ENCODE measurements around the gene PSG11. TPM values are rescaled to one million over a fixed set of nuclear protein-coding genes. Genes with fewer than 3 reads are reported as not detected.
"Not testable (repeated sequence)": the region's sequence is repeated elsewhere in the genome, so short reads cannot be mapped to it uniquely, and the experiment has no call there.

The PSG11 gene
- total RNA-seq, 1 experiment from 2014 or later: 0.41 TPM

- BruUV-seq (replicated peaks); CTCF ChIA-PET; H3K4me1 ChIP-seq; intact Hi-C loops (cut with micrococcal nuclease; ENCODE audit: unreplicated experiment); H3K27ac Mint-ChIP-seq (ENCODE audit: unreplicated experiment); H3K9me3 ChIP-seq; POLR2A ChIA-PET; DNase-seq; H3K4me3 ChIP-seq (ENCODE audit: low read depth, low read length); H3K36me3 Mint-ChIP-seq (ENCODE audit: insufficient read depth, unreplicated experiment); H3K27me3 Mint-ChIP-seq (ENCODE audit: insufficient read depth, unreplicated experiment); H3K27me3 ChIP-seq (replicated peaks; ENCODE audit: control insufficient read depth, insufficient read depth, low read length); H3K4me3 Mint-ChIP-seq (ENCODE audit: unreplicated experiment); H3K36me3 ChIP-seq (ENCODE audit: control insufficient read depth, insufficient read depth, low read length): not testable (repeated sequence)
- H3K9me3 Mint-ChIP-seq (ENCODE audit: unreplicated experiment): peaks cover 17% of the 10 kb centered on the region
- peaks cover 11% of the 10 kb centered on the region for H3K4me1 Mint-ChIP-seq (ENCODE audit: low read depth, unreplicated experiment)
Measured at GRCh38 chr19:42988206-42988605, 38.1 kb downstream of the PSG11 start.

- Histone ChIP-seq H3K9me3 (no peaks in the 10 kb centered on the region), H3K4me3 (ENCODE audit: low read depth, low read length) (no peak overlapping the region), H3K4me1 (no peaks in the 10 kb centered on the region), H3K36me3 (ENCODE audit: control insufficient read depth, insufficient read depth, low read length) (no peaks in the 10 kb centered on the region), H3K27me3 (replicated peaks; ENCODE audit: control insufficient read depth, insufficient read depth, low read length) (no peaks in the 10 kb centered on the region)
- DNase-seq: no peak
- peaks cover 4% of the 10 kb centered on the region for H3K36me3 Mint-ChIP-seq (ENCODE audit: insufficient read depth, unreplicated experiment)
- intact Hi-C loops (cut with micrococcal nuclease; ENCODE audit: unreplicated experiment): no loop called here
- H3K4me1 Mint-ChIP-seq (ENCODE audit: low read depth, unreplicated experiment): no peaks in the 10 kb centered on the region
- BruUV-seq (replicated peaks): no TSS peak
- TF ChIP-seq CTCF (IDR thresholded peaks at IDR 0.05; ENCODE audit: insufficient read depth in 1 of 2, low read depth in 1 of 2, low read length in 1 of 2, severe bottlenecking in 1 of 2, unreplicated experiment in 1 of 2): no peak
- H3K27me3 Mint-ChIP-seq (ENCODE audit: insufficient read depth, unreplicated experiment): peaks cover 3% of the 10 kb centered on the region
- POLR2A ChIA-PET: no interaction called here
- no peak overlapping the region for H3K4me3 Mint-ChIP-seq (ENCODE audit: unreplicated experiment)
- peaks cover 28% of the 10 kb centered on the region for H3K9me3 Mint-ChIP-seq (ENCODE audit: unreplicated experiment)
- no peak overlapping the region for H3K27ac Mint-ChIP-seq (ENCODE audit: unreplicated experiment)
- CTCF ChIA-PET: no interaction called here
Measured at GRCh38 chr19:42985588-42985987, 40.7 kb downstream of the PSG11 start.

GRCh38 chr19:42982111-42982510, 44.2 kb downstream of the PSG11 start:
- DNase-seq; H3K36me3 ChIP-seq (ENCODE audit: control insufficient read depth, insufficient read depth, low read length); intact Hi-C loops (cut with micrococcal nuclease; ENCODE audit: unreplicated experiment); BruUV-seq (replicated peaks); H3K27me3 ChIP-seq (replicated peaks; ENCODE audit: control insufficient read depth, insufficient read depth, low read length); H3K4me3 Mint-ChIP-seq (ENCODE audit: unreplicated experiment); H3K4me3 ChIP-seq (ENCODE audit: low read depth, low read length); H3K4me1 Mint-ChIP-seq (ENCODE audit: low read depth, unreplicated experiment); H3K27me3 Mint-ChIP-seq (ENCODE audit: insufficient read depth, unreplicated experiment); H3K27ac Mint-ChIP-seq (ENCODE audit: unreplicated experiment); H3K36me3 Mint-ChIP-seq (ENCODE audit: insufficient read depth, unreplicated experiment); H3K4me1 ChIP-seq; H3K9me3 ChIP-seq; CTCF ChIA-PET; POLR2A ChIA-PET: not testable (repeated sequence)
- peaks cover 23% of the 10 kb centered on the region for H3K9me3 Mint-ChIP-seq (ENCODE audit: unreplicated experiment)

- H3K4me3 ChIP-seq (ENCODE audit: low read depth, low read length); H3K4me3 Mint-ChIP-seq (ENCODE audit: unreplicated experiment); CTCF ChIA-PET; H3K36me3 ChIP-seq (ENCODE audit: control insufficient read depth, insufficient read depth, low read length); H3K27ac Mint-ChIP-seq (ENCODE audit: unreplicated experiment); H3K9me3 Mint-ChIP-seq (ENCODE audit: unreplicated experiment); H3K9me3 ChIP-seq; H3K4me1 Mint-ChIP-seq (ENCODE audit: low read depth, unreplicated experiment); H3K27me3 ChIP-seq (replicated peaks; ENCODE audit: control insufficient read depth, insufficient read depth, low read length); H3K4me1 ChIP-seq; POLR2A ChIA-PET; H3K27me3 Mint-ChIP-seq (ENCODE audit: insufficient read depth, unreplicated experiment); intact Hi-C loops (cut with micrococcal nuclease; ENCODE audit: unreplicated experiment); BruUV-seq (replicated peaks); H3K36me3 Mint-ChIP-seq (ENCODE audit: insufficient read depth, unreplicated experiment); DNase-seq: not testable (repeated sequence)
Measured at GRCh38 chr19:42971451-42971850, 54.8 kb downstream of the PSG11 start.
